Esophagus (tissue), 2 donors: ENCODE measurements around the gene PPP1R7. TPM values are rescaled to one million over a fixed set of nuclear protein-coding genes. Genes with fewer than 3 reads are reported as not detected.

Experiments used
- H3K27ac ChIP-seq, 2 donors: one replicate each; pipeline ENCODE4 v1.5.1; 2013; ENCODE audit warnings: low read depth in 2 of 2, mild to moderate bottlenecking in 2 of 2, inconsistent platforms in 1 of 2, low read length in 1 of 2, moderate library complexity in 1 of 2
- H3K27me3 ChIP-seq, 2 donors: one replicate each; pipeline ENCODE4 v1.6.1; 2013; ENCODE audit warnings: low read length in 2 of 2, control low read depth in 1 of 2, mild to moderate bottlenecking in 1 of 2; ENCODE audit not compliant: insufficient read depth in 2 of 2, control insufficient read depth in 1 of 2
- H3K36me3 ChIP-seq, 2 donors: one replicate each; pipeline ENCODE4 v1.6.1; 2013; ENCODE audit warnings: low read length in 1 of 2; ENCODE audit not compliant: control insufficient read depth in 2 of 2, insufficient read depth in 2 of 2
- H3K4me1 ChIP-seq, 2 donors: one replicate each; pipeline ENCODE4 v1.6.1; 2013; ENCODE audit warnings: low read length in 1 of 2; ENCODE audit not compliant: control insufficient read depth in 2 of 2, insufficient read depth in 2 of 2
- H3K4me3 ChIP-seq, 2 donors: one replicate each; pipeline ENCODE4 v1.5.1; 2013; ENCODE audit warnings: low read length in 2 of 2, mild to moderate bottlenecking in 2 of 2, low read depth in 1 of 2, moderate library complexity in 1 of 2
- H3K9me3 ChIP-seq, 2 donors: one replicate each; pipeline ENCODE4 v1.6.1; 2013; ENCODE audit warnings: mild to moderate bottlenecking in 2 of 2, low read depth in 1 of 2, low read length in 1 of 2, moderate library complexity in 1 of 2; ENCODE audit not compliant: control insufficient read depth in 2 of 2, insufficient read depth in 1 of 2
- WGBS, 2 donors: extraction: QIAGEN DNeasy Blood & Tissue Kit; methylation state at CpG; one replicate each; pipeline ENCODE4 v1.1.7; 2013; 5-methylcytosine and 5-hydroxymethylcytosine counted together
- polyA plus RNA-seq, 2 donors: library from polyadenylated mRNA; stranded (reverse); fragments of 200-250 nt; gene quantifications; one replicate each; pipeline ENCODE4 v1.2.3, GENCODE V29; 2013
- donor health status: healthy with polysubstance abuse.
- donor health status: Bipolar disorder and iron deficiency.

PPP1R7 gene
- polyA plus RNA-seq, 2 donors, result 74.3 to 78.2 TPM

GRCh38 chr2:241228860-241229516, 78.7 kb downstream of the PPP1R7 start:
- peaks cover 23 to 71% of the 10 kb centered on the region in 2 donors for H3K36me3 ChIP-seq
- H3K4me3 ChIP-seq, result no peak overlapping the region

DNA sequence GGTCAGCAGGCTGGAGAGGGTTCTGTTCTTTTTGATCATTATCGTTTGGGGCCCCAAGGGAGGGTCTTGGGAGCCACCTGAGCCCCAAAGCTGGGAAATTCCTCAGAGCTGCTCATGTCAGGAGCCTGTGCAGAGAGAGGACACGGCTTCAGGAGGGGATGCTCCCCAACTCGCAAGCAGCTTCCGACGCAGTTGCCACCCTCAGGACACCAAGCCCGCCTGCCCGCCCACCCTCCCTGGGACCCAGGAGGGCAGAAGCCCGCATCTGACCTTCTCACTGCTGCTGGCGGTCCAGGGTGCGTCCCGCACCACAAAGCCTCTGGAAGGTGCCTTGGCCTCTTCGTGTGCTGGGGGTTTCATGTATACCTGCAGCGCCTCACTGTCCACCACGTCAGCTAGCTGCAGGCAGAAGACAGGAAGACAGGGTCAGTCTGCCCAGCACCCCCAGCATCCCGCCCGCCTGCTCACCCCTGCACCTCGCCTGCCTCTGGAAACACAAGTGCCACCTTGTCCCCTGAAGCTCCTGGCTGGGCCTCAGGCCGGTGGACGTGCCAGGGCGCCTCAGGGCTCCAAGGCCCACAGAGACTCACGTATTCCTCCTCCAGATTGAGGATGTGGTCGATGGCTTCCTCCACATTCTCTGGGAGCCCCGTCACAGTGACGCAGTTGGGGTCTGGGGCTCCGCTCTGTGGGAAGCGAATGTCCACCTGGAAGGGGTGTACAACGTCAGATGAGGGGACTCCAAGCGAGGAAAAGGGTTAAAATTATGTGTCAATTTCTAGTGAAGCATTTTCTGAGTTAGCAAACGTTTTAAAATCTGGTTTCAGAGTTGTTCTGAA, 79.5 kb downstream of the PPP1R7 start:
- H3K4me1 ChIP-seq, result peaks cover 0 to 2% of the 10 kb centered on the region in 2 donors
- 88 to 91% methylated on average over 29 of the region's 29 CpGs for WGBS, 2 donors
- no peaks in the 10 kb centered on the region for H3K27me3 ChIP-seq
- H3K4me3 ChIP-seq, result no peak overlapping the region
- peaks cover 30 to 79% of the 10 kb centered on the region in 2 donors for H3K36me3 ChIP-seq
- H3K9me3 ChIP-seq, result no peaks in the 10 kb centered on the region
- H3K27ac ChIP-seq, result no peak overlapping the region

More at GRCh38 chr2:241228860-241229516, 78.7 kb downstream of the PPP1R7 start:
- 75 to 78% methylated on average over 20 of the region's 20 CpGs for WGBS, 2 donors
- Histone ChIP-seq H3K9me3 (no peaks in the 10 kb centered on the region), H3K27me3 (no peaks in the 10 kb centered on the region), H3K27ac (no peak overlapping the region), H3K4me1 (peaks cover 0 to 2% of the 10 kb centered on the region in 2 donors)

GRCh38 chr2:241230435-241230834, 80.2 kb downstream of the PPP1R7 start:
- Histone ChIP-seq H3K36me3 (peaks cover 36 to 84% of the 10 kb centered on the region in 2 donors), H3K4me3 (no peak overlapping the region)

DNA sequence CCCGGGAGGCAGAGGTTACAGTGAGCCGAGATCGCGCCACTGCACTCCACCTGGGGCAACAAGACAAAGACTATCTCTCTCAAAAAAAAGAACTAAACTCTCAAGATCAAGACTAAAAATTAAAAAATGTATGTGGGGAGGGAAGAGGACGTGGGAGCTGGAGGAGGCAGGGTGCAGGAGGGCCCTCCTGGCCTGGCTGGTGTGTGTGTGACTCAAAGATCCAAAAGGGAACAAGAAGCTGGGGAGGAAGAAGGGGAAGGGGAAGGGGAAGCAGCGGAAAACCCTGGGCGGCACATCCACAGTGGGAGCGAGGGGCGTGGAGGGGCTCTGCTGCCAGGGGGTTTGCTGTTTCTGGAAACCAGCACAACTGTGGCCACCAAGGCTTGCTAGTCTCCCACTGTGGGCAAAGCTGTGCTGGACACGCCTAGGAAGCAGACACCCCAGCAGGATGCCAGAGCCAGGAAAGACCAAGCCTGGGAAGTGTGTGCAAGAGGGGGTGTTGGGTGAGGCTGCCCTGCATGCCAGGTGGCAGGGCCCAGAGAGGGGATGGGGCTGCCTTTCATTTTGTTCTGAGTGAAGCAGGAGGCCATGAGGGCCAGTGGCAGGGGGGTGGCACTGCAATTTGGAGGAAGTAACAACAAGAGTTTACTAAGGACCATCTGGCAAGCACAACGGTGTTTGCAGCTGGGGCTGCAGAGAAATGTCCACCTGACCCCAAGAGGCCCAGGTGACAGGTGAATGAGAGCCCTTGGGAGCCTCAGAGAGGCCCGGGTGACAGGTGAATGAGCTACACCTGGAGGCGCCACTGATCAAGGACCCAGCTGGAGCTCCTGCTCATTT, 82.7 kb downstream of the PPP1R7 start:
- peaks cover 0 to 2% of the 10 kb centered on the region in 2 donors for H3K4me1 ChIP-seq
- H3K36me3 ChIP-seq, result peaks cover 39 to 82% of the 10 kb centered on the region in 2 donors
- no peak overlapping the region for H3K27ac ChIP-seq
- 86 to 87% methylated on average over 13 of the region's 13 CpGs for WGBS, 2 donors
- no peak overlapping the region for H3K4me3 ChIP-seq
- H3K9me3 ChIP-seq, result no peaks in the 10 kb centered on the region
- no peaks in the 10 kb centered on the region for H3K27me3 ChIP-seq

More at GRCh38 chr2:241230435-241230834, 80.2 kb downstream of the PPP1R7 start:
- no peaks in the 10 kb centered on the region for H3K27me3 ChIP-seq
- no peak overlapping the region for H3K27ac ChIP-seq
- H3K4me1 ChIP-seq, result peaks cover 0 to 2% of the 10 kb centered on the region in 2 donors
- 93 to 96% methylated on average over 19 of the region's 19 CpGs for WGBS, 2 donors
- no peaks in the 10 kb centered on the region for H3K9me3 ChIP-seq

Other genes with a start within 250 kb of the PPP1R7 start
- under 1 TPM; 0.12 to 0.16 TPM for gene CROCC2, start 244.1 kb upstream of the PPP1R7 start, polyA plus RNA-seq
- gene SNED1, start 151.8 kb upstream of the PPP1R7 start, polyA plus RNA-seq, result 1 to 10 TPM; 3.3 to 3.6 TPM
- gene MTERF4, start 48.2 kb upstream of the PPP1R7 start, polyA plus RNA-seq, result 10 to 100 TPM; 21.5 to 32.7 TPM
- gene PASK, start 995 bp upstream of the PPP1R7 start, polyA plus RNA-seq, result 1 to 10 TPM; 4.9 to 7.8 TPM
- gene ANO7, start 38.2 kb downstream of the PPP1R7 start, polyA plus RNA-seq, result under 1 TPM; 0.14 to 0.21 TPM
- gene HDLBP, start 165.2 kb downstream of the PPP1R7 start, polyA plus RNA-seq, result 100 to 1,000 TPM; 158 to 197 TPM
- gene SEPTIN2, start 165.5 kb downstream of the PPP1R7 start, polyA plus RNA-seq, result 10 to 100 TPM; 63.6 to 95.6 TPM
- 10 to 100 TPM; 13.2 to 19.9 TPM for gene FARP2, start 205.8 kb downstream of the PPP1R7 start, polyA plus RNA-seq